ENCODE data around the gene HINT3.
"Not testable (repeated sequence)": the region's sequence is repeated elsewhere in the genome, so short reads cannot be mapped to it uniquely, and the experiment has no call there.

HINT3 gene

DNA sequence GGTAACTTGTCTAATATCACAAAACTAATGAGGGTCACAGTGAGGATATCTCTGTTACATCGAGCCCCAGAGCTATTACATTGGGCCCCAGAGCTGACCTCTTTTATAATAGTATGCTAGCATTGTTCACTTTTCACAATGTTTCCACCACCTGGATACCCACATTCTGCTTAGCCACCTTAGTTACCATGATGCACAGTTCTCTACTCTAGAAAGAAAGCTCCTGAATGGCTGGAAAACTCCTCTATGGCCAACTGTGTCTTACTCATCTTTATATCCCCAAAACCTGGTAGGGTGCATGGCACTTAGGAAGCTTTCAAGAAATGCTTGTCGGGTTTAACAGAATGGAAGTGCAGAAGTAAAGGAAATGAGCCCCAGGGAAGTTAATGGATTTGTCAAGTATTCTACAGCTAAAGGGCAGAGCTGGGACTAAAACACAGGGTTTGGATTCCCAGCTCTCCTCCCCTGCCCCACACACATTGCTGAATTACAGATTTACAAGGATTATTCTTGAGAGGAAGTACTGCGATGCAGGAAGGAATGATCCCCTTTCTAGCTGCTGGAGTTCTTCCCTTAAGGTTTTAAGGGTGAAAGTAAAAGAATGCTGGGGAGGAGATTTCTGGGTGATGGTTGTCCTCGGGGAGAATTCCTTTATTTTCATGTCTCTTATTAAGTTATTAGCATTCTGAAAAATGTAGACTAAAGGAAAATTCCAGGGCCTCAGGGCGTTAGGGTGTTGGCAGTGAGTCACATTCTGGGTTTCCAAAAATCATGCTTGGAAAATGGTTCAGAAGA lies 16.1 kb upstream of the HINT3 start:
- DNase-seq = no peak

- DNase-seq = no peak
Measured at GRCh38 chr6:125942672-125943527, 13.7 kb upstream of the HINT3 start.

GRCh38 chr6:125943528-125944433 lies 12.8 kb upstream of the HINT3 start:
- no peak for DNase-seq

- no peak for DNase-seq
Measured at GRCh38 chr6:125944434-125944816, 12.1 kb upstream of the HINT3 start.

DNA sequence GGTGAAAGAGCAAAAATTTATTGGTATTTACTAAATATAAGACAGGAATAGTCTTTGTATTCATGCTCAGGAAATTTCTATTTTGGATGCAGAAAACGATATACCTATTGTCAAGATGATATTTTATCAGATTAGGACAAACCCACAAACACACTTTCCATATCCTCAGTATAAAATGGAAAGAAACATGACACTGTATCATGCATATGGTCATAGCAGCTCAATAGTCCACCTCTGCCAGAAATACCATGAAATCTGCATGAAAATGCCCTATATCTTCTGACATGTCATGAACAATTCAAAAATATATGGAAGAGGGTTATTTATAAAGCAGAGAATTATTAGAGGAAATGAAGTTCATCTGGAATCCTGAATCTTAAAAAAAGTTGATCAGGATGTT lies 11.7 kb upstream of the HINT3 start:
- no peak for DNase-seq

DNA sequence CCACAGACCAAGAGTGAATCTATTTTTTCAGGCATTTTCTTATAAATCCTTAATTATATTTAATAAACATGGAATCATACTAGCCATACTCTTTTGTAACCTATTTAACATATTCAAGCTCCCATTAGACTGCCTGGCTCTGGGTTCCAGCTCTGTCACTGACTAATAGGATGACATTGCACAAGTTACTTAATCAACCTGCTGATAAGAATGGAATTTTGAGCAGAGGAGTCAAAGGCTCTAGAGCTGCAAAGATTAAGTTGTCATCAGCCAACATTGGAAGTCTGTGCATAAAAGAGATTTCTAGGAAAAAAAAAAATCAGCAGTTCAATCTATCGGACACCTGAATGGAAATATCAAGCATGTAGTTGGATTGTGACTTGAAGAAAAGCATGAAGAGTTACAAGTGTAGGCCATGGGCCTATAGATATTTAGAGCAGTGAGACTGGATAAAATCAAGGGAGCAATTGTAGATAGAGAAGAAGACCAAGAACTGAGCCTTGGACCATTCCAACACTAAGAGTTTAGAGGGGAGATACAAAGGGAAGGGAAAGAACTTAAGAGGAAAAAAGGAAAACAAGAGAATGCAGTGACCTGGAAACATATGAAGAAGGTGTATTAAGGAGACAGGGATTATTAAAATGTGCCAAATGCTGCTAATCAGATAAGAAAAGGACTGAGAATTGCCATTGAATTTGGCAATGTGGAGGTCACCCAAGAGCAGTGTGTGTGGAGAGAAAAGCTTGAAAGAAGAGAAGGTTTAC lies 11.0 kb upstream of the HINT3 start:
- DNase-seq = no peak

- no peak for DNase-seq
Measured at GRCh38 chr6:125947615-125948014, 9.0 kb upstream of the HINT3 start.

- no peak for DNase-seq
Measured at GRCh38 chr6:125948455-125948854, 8.1 kb upstream of the HINT3 start.

DNA sequence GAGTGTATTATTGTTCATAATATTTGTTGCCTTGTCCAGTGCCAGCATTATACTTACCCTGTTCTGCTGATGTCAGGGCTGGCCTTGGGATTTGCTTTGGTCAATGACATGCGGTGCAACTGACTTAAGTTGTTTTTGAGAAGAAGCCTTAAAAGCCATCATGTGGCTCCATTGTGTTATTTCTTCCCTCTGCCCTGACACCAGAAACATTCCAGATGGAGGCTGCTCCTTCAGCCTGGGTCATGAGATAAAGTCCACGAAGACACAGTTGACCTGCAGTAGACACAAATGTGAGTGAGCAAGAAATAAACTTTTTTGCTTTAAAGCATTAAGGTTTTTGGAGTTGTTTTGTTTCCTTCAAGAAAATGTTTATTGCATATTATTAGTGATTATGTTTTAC lies 7.5 kb upstream of the HINT3 start:
- no peak for DNase-seq

- no peak for DNase-seq
Measured at GRCh38 chr6:125950293-125950692, 6.3 kb upstream of the HINT3 start.

DNA sequence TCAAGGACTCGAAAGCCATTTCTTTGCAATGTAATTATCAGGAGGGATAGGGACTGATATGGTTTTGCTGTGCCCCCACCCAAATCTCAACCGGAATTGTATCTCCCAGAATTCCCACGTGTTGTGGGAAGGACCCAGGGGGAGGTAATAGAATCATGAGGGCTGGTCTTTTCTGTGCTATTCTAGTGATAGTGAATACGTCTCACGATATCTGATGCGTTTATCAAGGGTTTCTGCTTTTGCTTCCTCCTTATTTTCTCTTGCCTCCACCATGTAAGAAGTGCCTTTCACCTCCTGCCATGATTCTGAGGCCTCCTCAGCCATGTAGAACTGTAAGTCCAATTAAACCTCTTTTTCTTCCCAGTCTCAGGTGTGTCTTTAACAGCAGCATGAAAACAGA lies 5.9 kb upstream of the HINT3 start:
- not testable (repeated sequence) for DNase-seq

GRCh38 chr6:125951323-125951722 lies 5.2 kb upstream of the HINT3 start:
- no peak for DNase-seq

DNA sequence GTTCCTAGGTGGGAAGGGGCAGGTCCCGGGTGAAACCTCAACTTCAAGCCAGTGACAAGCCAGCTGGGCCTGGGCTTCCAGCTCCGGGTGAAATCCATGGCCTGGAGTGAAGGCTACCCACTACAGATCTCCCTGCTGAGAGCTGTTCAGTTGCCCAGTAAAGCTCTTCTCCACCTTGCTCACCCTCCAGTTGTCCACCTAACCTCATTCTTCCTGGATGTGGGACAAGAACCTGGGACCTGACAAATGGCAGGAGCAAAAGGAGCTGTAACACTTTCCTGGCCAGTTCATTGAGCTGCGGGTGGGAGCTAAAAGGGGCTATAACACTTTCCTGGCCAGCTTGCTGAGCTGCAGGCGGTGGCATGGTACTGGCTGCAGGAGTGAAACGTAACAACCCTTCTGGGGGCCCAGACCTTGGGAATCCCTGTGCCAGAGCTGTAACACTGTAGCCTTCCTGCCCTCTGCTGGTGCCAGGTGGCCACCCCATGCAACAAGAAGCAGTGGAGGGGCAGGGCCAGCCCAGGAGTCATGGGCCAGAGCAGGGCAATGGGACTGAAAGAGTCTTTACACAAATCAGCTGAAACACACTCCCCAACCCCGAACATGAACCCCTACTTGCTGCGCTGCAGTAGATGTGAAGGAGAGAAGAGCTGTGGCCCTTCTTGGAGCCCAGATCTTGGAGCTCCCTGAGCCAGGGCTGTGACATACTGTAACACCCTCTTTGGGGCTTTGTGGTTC lies 3.6 kb upstream of the HINT3 start:
- no peak for DNase-seq

DNA sequence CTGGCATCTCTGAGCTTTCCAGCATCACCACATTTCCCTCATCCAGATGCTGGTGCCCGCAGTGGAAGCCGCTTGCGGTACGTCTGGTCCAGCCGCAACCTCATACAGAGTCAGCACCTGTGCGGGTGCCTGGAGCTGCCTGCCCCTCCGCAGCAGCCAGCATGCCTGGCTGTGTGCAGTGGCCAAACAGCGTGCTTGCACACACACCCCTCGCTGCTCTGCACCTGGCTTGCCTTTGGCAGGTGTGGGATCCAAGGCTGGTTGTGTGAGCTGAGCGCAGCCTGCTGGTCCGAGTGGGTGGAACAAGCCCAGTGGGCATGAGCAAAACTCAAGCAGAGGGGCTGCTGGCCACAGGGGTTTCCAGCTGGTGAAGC lies 3.1 kb upstream of the HINT3 start:
- DNase-seq = peak; percentile 59

DNA sequence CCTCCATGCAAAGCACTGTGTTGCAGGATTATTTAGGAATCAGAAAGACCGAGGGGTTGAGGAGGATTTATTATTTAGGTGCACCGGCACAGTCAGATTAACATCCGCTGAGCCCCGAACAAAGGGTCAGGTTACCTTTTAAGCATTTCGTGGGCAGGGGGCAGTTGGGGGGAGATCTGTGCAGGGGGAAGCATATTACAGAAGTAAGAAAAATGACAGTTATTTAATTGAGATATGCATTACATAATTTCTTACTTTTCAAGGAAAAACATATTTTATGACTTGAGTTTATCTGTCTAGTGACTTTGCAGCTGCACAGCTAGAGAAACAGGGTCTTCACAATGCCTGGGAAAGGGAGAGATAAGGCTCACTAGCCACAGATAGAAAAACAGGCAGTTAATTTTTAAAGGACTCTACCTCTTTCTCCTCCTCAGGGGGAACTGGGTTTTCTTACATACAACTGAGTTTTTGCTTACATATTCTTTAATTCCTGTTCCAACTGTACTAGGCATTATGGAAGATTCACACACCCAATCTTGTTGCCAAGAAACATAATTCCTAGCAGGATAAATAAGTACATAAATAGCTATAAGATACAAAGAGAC lies 1.7 kb upstream of the HINT3 start:
- no peak for DNase-seq

DNA sequence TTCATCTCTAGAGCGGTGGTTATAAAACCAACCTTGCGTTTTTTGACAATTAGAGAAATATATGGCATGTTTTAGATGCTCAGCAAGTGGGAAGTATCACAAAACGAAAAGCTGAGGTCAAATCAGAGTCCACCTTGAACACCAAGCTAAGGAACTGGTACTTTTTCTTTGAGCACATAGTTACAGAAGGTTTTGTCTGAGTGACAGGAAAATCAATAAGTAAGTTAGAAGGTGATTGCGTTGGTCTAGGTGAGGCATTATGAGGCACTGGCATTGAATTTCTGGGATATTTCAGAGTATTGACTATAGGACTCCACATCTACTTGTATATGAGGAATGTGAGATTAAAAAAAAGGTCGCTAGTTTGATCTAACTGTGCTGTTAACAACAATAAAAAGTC lies 597 bp upstream of the HINT3 start:
- DNase-seq = no peak

GRCh38 chr6:125957391-125957693 lies 772 bp downstream of the HINT3 start:
- DNase-seq = no peak

- peak; percentile 4 for DNase-seq
Measured at GRCh38 chr6:125957845-125958244, 1.3 kb downstream of the HINT3 start.

GRCh38 chr6:125959041-125959440 lies 2.5 kb downstream of the HINT3 start:
- DNase-seq = no peak

DNA sequence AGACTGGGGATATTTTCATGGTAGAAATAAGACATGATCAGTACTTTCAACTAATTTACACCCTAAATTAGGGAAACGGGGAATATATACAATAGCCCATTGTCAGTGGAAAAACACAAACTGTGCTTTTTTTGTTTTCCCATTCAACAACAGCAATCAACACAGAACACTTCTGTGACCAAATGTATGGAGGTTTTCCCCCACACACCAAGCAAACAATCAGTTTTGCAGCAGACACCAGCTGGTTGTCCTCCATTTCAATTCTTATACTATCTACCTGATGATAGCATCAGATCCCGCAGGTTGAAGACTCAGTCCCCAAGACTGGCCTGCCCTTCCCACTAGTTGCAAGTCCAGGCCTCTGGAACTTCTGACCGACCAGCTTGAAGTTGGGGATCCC lies 4.5 kb downstream of the HINT3 start:
- DNase-seq = no peak

DNA sequence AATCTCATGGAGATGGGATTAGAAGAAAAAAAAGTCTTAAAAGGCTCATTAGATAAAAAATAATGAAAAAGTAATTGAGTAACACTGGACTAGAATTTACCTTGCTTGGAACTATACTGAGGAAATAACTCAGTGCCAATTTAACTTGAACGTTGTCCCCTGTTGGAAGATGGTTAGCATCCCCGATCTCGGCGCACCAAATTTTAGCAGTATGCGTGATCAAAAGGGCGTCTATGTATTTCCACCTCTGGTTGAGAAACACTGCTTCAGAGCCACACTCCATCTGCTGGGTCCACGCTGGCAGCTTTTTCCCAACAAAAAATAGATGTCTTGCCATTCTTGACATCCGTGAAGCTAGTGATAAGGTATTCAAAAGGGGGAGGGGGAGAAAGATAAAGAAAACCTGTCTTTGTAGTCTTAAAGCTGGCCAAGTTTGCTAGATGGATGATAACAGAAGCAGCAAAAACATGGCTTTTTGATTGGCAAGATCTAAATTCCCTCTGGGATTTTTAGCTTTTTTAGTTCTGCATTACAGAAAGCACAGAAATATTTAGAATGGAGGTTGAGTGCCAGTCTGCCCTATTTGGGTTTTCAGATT lies 6.4 kb downstream of the HINT3 start:
- DNase-seq = no peak
